Smooth muscle cell (in vitro differentiated cells): Measurements from ENCODE around the gene ROBO2. TPM values are rescaled to one million over a fixed set of nuclear protein-coding genes. Genes with fewer than 3 reads are reported as not detected.

ENCODE experiments used
- DNase-seq: peaks from one replicate; lab custom pipeline; 2025; ENCODE audit not compliant: unreplicated experiment; lab: John Stamatoyannopoulos, UW
- H2AFZ ChIP-seq: fragments of 200-600 bp; sonication (generic); 2 replicates; pipeline ENCODE4 v1.6.0; 2016; ENCODE audit warnings: antibody characterized with exemption, low read depth, mild to moderate bottlenecking
- H3F3A ChIP-seq: fragments of 200-600 bp; sonication (generic); 2 replicates; pipeline ENCODE4 v1.6.0; 2017; ENCODE audit warnings: antibody characterized with exemption, low read depth
- H3K27ac ChIP-seq: fragments of 200-600 bp; sonication (generic); 2 replicates; pipeline ENCODE4 v1.5.1; 2016; ENCODE audit warnings: low read depth, mild to moderate bottlenecking
- H3K27me3 ChIP-seq: fragments of 200-600 bp; sonication (generic); 2 replicates; pipeline ENCODE4 v1.6.1; 2016; ENCODE audit warnings: low read depth, mild to moderate bottlenecking
- H3K36me3 ChIP-seq: fragments of 200-600 bp; sonication (generic); 2 replicates; pipeline ENCODE4 v1.5.1; 2016; ENCODE audit warnings: low read depth
- H3K4me1 ChIP-seq: fragments of 200-600 bp; sonication (generic); 2 replicates; pipeline ENCODE4 v1.5.1; 2016; ENCODE audit warnings: low read depth
- H3K4me2 ChIP-seq: fragments of 200-600 bp; sonication (generic); 2 replicates; pipeline ENCODE4 v1.6.0; 2016; ENCODE audit warnings: mild to moderate bottlenecking
- H3K4me3 ChIP-seq: fragments of 200-600 bp; sonication (generic); 2 replicates; pipeline ENCODE4 v1.5.1; 2016; ENCODE audit warnings: mild to moderate bottlenecking
- H3K79me2 ChIP-seq: fragments of 200-600 bp; sonication (generic); 2 replicates; pipeline ENCODE4 v1.6.0; 2016; ENCODE audit warnings: low read depth, mild to moderate bottlenecking
- H3K9ac ChIP-seq: fragments of 200-600 bp; sonication (generic); 2 replicates; pipeline ENCODE4 v1.6.0; 2016; ENCODE audit warnings: low read depth
- H3K9me3 ChIP-seq: fragments of 200-600 bp; sonication (generic); replicated peaks from 2 replicates; pipeline ENCODE4 v1.5.1; 2016; ENCODE audit warnings: low read depth
- H4K20me1 ChIP-seq: fragments of 200-600 bp; sonication (generic); 2 replicates; pipeline ENCODE4 v1.6.0; 2016; ENCODE audit warnings: low read depth
- WGBS: methylation state at CpG from one replicate; pipeline ENCODE4 v1.1.7; 2016; ENCODE audit warnings: low lambda C conversion rate; 5-methylcytosine and 5-hydroxymethylcytosine counted together
- polyA plus RNA-seq: library from polyadenylated mRNA; unstranded; fragments of >200 nt; fragmentation: Nextera tagmentation; extraction: Ambion mirVana; gene quantifications from 2 replicates; pipeline ENCODE4 v1.2.1, GENCODE V29; 2016
- total RNA-seq: library from RNA; depleted of rRNA; stranded (reverse); fragments of >200 nt; gene quantifications from 2 replicates; pipeline ENCODE4 v1.2.3, GENCODE V29; 2014
- TF ChIP-seq, protein P1 (sequence below): fragments of 200-600 bp; sonication (generic); IDR thresholded peaks from 2 replicates; pipeline ENCODE4 v1.5.1; 2017; ENCODE audit warnings: borderline replicate concordance, mild to moderate bottlenecking, antibody characterized with exemption; ENCODE audit not compliant: insufficient read depth, poor library complexity, severe bottlenecking

The ROBO2 gene
- total and polyA plus RNA-seq, 2 experiments from 2014 or later = 23.9 to 54.4 TPM

GRCh38 chr3:77171026-77171425, 131.1 kb downstream of the ROBO2 start:
- no peak overlapping the region for H3K27ac ChIP-seq
- no peaks in the 10 kb centered on the region for H3K4me1 ChIP-seq
- TF ChIP-seq, protein P1, sequence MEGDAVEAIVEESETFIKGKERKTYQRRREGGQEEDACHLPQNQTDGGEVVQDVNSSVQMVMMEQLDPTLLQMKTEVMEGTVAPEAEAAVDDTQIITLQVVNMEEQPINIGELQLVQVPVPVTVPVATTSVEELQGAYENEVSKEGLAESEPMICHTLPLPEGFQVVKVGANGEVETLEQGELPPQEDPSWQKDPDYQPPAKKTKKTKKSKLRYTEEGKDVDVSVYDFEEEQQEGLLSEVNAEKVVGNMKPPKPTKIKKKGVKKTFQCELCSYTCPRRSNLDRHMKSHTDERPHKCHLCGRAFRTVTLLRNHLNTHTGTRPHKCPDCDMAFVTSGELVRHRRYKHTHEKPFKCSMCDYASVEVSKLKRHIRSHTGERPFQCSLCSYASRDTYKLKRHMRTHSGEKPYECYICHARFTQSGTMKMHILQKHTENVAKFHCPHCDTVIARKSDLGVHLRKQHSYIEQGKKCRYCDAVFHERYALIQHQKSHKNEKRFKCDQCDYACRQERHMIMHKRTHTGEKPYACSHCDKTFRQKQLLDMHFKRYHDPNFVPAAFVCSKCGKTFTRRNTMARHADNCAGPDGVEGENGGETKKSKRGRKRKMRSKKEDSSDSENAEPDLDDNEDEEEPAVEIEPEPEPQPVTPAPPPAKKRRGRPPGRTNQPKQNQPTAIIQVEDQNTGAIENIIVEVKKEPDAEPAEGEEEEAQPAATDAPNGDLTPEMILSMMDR = no peak
- no peak for DNase-seq
- no peak overlapping the region for H3K4me2 ChIP-seq
- no peaks in the 10 kb centered on the region for H3K36me3 ChIP-seq
- H3K79me2 ChIP-seq = no peaks in the 10 kb centered on the region
- H2AFZ ChIP-seq = no peak overlapping the region
- no peaks in the 10 kb centered on the region for H3F3A ChIP-seq
- H3K4me3 ChIP-seq = no peak overlapping the region
- H4K20me1 ChIP-seq = peaks cover 7% of the 10 kb centered on the region
- 82% methylated on average over 5 of the region's 5 CpGs for WGBS
- H3K9me3 ChIP-seq = no peaks in the 10 kb centered on the region
- no peak overlapping the region for H3K9ac ChIP-seq
- H3K27me3 ChIP-seq = no peaks in the 10 kb centered on the region

DNA sequence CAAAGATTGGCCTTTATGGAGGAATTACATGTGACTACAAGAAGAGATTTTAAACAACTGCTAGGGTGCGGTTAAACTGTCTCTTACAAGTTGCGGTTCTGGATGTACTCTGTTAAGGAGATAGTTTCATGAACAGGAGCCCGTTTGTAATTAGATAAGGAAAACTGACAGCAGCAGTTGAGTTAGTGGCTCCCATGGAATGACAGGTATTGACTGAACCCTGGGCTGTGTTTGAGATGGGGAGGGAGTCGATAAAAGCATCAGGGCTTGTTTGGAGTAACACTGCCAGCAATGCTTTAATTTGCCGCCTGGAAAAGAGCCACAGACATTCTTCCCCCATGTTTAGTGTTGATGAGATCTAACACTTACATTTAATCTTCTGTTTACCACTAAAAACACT, 139.9 kb downstream of the ROBO2 start:
- no peaks in the 10 kb centered on the region for H3K4me1 ChIP-seq
- H3K4me2 ChIP-seq = no peak overlapping the region
- H2AFZ ChIP-seq = no peak overlapping the region
- H3K36me3 ChIP-seq = no peaks in the 10 kb centered on the region
- H3K27ac ChIP-seq = no peak overlapping the region
- H4K20me1 ChIP-seq = peaks cover 22% of the 10 kb centered on the region
- no peak for DNase-seq
- H3K79me2 ChIP-seq = no peaks in the 10 kb centered on the region
- no peaks in the 10 kb centered on the region for H3K27me3 ChIP-seq
- no peak overlapping the region for H3K4me3 ChIP-seq
- 54% methylated on average over 5 of the region's 5 CpGs for WGBS
- H3K9ac ChIP-seq = no peak overlapping the region
- H3K9me3 ChIP-seq = no peaks in the 10 kb centered on the region
- TF ChIP-seq, protein P1 = no peak
- H3F3A ChIP-seq = no peaks in the 10 kb centered on the region

DNA sequence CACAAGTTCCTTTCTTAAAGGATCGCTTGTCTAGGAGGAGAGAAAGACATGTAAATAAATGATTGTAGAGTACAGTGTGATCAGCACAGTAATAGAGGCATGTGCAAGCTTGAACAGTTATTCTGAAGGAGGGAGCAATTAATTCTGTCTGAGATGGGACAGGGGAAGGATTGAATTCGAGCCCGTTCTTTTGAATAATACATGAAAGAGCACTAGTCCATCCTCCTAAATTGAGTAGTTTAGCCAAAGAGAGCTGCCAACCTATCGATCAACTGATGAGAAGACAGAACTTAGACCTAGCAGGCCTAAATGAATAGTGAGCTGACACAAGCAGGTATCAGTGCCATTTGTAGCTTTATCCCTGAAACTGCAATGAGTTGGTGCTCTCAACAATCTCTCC, 142.4 kb downstream of the ROBO2 start:
- Histone ChIP-seq H3K4me3 (no peak overlapping the region), H3K9ac (no peak overlapping the region), H3K27ac (no peak overlapping the region), H3K36me3 (no peaks in the 10 kb centered on the region), H3F3A (no peaks in the 10 kb centered on the region), H3K79me2 (no peaks in the 10 kb centered on the region), H3K27me3 (no peaks in the 10 kb centered on the region), H3K4me1 (peaks cover 8% of the 10 kb centered on the region), H2AFZ (no peak overlapping the region), H4K20me1 (peaks cover 20% of the 10 kb centered on the region), H3K4me2 (no peak overlapping the region), H3K9me3 (no peaks in the 10 kb centered on the region)
- no peak for DNase-seq
- TF ChIP-seq, protein P1 = no peak
- WGBS = 89% methylated on average over 4 of the region's 4 CpGs

DNA sequence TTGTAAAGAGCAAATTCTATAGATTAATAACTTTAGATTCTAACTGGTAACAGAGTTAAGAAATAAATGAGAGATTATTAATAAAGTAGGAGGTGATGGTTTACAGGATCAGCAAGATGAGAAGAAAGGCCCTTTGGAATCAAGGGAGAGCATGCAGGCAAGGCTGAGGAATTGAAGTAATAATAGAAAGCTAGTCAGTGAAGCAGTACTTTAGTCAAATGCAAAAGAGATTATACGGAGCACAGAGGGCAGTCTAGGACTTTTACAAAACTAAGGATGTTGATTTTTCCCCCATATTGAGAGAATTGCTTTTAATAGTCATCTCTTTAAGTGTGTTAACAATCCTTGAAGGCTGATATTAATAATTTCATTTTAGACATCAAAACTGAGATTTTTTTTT, 146.4 kb downstream of the ROBO2 start:
- H3K4me3 ChIP-seq = no peak overlapping the region

More for the DNA sequence above, 146.4 kb downstream of the ROBO2 start:
- no peaks in the 10 kb centered on the region for H3K79me2 ChIP-seq
- H3K9me3 ChIP-seq = no peaks in the 10 kb centered on the region
- 54% methylated on average over 1 of the region's 1 CpG for WGBS
- H3K4me2 ChIP-seq = no peak overlapping the region
- TF ChIP-seq, protein P1 = no peak
- H3K4me1 ChIP-seq = peaks cover 8% of the 10 kb centered on the region
- no peak overlapping the region for H3K27ac ChIP-seq
- H4K20me1 ChIP-seq = peaks cover 8% of the 10 kb centered on the region
- H2AFZ ChIP-seq = no peak overlapping the region
- no peaks in the 10 kb centered on the region for H3K27me3 ChIP-seq
- no peak for DNase-seq
- H3F3A ChIP-seq = no peaks in the 10 kb centered on the region
- no peaks in the 10 kb centered on the region for H3K36me3 ChIP-seq
- no peak overlapping the region for H3K9ac ChIP-seq
